HG03135 (cell line): ENCODE data around the gene AXDND1.
"Not testable (repeated sequence)": the region's sequence is repeated elsewhere in the genome, so short reads cannot be mapped to it uniquely, and the experiment has no call there.

Experiments used
- ATAC-seq: cut with Tn5 transposase; IDR thresholded peaks from one replicate; pipeline ENCODE4 v1.9.1; 2021; ENCODE audit warnings: mild to moderate bottlenecking, moderate library complexity; ENCODE audit not compliant: unreplicated experiment

The AXDND1 gene

DNA sequence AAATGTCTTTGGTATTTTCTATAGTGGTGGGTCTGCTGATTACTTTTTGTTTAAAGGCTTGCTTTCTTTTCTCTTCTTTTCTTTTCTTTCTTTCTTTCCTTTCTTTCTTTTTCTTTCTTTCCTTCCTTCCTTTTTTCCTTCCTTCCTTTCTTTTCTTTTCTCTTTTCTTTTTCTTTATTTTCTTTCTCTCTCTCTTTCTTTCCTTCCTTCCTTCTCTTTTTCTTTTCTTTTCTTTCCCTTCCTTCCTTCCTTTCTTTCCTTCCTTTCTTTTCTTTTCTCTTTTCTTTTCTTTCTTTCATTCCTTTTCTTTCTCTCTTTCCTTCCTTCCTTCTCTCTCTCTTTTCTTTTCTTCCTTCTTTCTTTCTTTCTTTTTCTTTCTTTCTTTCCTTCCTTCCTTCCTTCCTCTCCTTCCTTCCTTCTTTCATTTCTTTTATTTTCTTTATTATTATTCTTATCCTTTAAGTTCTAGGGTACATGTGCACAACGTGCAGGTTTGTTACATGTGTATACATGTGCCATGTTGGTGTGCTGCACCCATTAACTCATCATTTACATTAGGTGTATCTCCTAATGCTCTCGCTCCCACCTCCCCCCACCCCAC is 93.9 kb downstream of the AXDND1 start:
- not testable (repeated sequence) for ATAC-seq

GRCh38 chr1:179465661-179466060 is 99.9 kb downstream of the AXDND1 start:
- ATAC-seq: not testable (repeated sequence)

DNA sequence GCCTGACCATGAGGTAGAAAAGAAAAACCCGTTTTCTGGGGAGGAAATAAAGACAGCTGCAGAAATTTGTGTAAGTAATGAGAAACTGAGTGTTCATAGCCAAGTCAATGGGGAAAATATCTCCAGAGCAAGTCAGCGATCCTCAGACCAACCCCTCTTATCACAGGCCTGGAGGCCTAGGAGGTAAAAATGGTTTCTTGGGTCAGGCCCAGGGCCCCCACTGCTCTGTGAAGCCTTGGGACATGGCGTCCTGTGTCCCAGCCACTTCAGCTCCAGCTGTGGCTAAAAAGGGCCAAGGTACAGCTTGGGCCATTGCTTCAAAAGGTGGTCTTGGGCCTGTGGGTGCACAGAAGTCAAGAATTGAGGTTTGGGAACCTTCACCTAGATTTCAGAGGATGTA is 108.9 kb downstream of the AXDND1 start:
- ATAC-seq: no peak

GRCh38 chr1:179476484-179476883 is 110.7 kb downstream of the AXDND1 start:
- ATAC-seq: no peak

GRCh38 chr1:179478370-179478769 is 112.6 kb downstream of the AXDND1 start:
- no peak for ATAC-seq

DNA sequence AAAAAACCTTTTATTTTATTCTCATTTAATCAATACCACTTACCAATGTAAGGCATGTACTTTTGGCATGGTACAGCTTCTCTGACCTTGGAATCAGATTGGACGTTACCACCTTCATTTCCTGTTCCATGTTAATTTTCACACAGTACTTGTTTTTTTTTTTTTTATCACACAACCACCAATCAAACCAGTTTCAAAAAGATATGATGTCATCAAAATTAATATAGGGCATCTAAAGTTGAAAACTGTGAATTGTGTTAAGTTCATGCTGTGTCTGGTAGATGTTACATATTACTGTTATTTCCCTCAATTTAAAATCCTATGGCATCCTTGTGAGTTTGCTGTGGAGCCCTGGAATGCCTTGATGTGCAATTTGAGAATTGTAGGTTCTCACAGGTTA is 124.8 kb downstream of the AXDND1 start:
- ATAC-seq: no peak

DNA sequence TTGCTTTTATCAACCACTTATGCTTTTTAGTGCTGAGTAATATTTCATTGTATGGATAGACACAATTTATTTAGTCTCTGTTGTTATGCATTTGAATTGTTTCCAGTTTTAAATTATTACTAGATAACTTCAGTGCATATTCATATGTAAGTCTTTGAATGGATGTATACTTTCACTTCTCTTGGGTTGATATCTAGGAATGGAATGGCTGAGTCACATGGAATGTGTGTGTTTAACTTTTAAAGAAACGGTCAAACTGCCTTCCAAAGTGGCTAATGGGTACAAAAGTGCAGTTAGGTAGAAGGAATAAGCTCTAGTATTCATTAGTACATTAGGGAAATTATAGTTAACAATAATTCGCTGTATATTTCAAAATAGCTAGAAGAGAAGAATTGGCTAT is 127.6 kb downstream of the AXDND1 start:
- no peak for ATAC-seq

- ATAC-seq: no peak
These were observed 140.4 kb downstream of the AXDND1 start for GRCh38 chr1:179506199-179506598.

- ATAC-seq: no peak
These were observed 143.6 kb downstream of the AXDND1 start for GRCh38 chr1:179509384-179509783.

DNA sequence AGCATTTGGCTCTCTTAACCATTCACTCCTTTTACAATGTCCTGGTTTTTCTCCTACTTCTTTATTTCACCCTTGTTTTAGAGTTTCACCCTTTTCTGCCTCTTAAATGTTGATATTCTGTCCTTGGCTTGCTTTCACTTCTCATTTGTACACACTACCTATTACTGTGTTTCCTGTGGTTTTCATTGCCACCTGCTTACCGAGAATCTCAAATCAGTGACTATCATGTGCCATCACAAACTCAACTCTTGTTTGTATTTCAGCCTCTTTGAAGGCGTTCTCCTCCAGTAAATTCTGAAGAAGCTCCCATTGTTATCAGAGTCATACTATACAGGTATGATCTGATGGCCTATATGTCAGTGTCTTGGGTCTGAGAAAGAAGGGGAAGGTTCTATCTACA is 144.3 kb downstream of the AXDND1 start:
- ATAC-seq: peak; percentile 75

GRCh38 chr1:179516976-179517705 is 151.4 kb downstream of the AXDND1 start:
- ATAC-seq: no peak

DNA sequence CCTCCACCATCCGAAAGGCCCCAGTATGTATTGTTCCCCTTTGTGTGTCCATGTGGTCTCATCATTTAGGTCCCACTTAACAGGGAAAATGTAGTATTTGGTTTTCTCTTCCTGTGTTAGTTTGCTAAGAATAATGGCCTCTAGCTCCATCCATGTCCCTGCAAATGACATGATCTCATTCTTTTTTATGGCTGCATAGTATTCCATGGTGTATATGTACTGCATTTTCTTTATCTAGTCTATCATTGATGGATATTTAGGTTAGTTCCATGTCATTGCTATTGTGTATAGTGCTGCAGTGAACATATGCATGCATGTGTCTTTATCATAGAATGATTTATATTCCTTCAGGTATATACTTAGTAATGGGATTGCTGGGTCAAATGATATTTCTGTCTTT is 152.8 kb downstream of the AXDND1 start:
- ATAC-seq: not testable (repeated sequence)

GRCh38 chr1:179529482-179530195 is 163.9 kb downstream of the AXDND1 start:
- ATAC-seq: no peak

DNA sequence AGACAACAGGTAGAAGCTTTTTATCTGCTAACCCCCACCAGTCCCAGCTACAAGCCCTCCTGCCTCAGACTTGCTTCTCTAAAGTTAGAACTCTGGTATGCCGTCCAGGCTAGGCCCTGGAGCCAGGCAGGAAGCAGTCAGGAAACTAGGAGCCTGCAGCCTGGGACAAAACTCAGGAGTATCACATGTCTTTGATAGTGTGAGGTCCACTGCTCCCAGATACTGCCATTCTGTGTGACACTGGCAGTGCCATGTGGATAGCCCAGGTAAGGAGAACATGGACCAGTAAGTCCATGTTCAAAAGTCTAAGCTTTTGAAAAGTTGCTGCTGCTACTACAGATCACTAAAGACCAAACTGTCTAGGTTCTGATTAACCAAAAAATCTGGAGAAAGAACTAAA is 164.6 kb downstream of the AXDND1 start:
- no peak for ATAC-seq

- ATAC-seq: no peak
These were observed 176.0 kb downstream of the AXDND1 start for GRCh38 chr1:179541774-179542173.

DNA sequence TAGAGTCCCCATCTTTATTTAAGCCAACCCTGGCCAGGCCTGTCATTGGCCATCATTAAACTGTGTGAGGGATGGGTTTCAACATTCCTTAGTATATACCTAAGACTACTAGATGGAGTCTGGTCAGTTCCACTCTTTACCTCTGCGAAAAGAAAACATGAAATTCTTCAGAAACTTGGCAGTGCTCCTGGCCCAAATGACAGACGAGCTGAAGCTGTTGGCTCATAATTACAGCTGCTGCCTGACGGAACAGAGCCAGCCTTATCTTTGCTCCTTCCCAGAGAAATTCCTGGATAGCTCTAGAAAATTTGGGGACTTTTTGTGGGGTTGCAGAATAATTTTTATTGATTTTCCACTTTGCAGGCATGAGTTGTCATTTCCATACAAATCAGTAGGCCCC is 179.6 kb downstream of the AXDND1 start:
- ATAC-seq: no peak

GRCh38 chr1:179547021-179547535 is 181.3 kb downstream of the AXDND1 start:
- ATAC-seq: no peak

DNA sequence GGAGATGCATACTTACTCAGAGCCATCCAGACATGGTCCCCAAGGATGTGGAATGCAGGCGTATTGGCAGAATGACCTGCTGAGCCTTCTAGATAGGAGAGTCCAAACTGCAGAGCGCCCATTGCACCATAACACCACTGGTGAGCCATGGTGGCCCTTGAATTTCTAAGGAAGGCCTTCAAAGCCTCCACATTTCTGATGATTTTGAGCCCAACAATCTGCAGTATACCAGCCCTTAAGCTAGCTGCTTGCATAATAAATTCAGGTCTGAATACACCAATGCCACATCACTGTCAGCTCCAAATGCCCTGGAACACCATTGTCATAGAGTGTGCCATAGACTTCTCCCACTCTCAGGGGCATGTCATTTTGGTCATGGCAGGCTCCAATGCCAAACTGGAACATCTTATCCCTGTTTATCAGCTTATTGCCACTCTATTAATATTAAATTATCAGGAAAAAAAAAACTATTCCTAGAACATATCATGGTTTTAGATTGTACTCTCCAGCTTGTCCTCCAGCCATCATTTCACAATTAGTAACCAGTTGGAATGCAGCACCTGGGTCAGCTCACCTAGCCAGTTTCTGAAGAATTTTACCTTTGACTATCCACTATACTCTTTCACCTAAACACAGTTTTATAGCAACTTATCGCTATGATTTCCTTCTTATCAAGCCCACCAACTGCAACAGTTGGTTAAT is 183.0 kb downstream of the AXDND1 start:
- no peak for ATAC-seq

GRCh38 chr1:179549368-179549700 is 183.6 kb downstream of the AXDND1 start:
- no peak for ATAC-seq

- no peak for ATAC-seq
These were observed 185.2 kb downstream of the AXDND1 start for GRCh38 chr1:179550746-179551682.
